Tibial nerve (tissue), 4 donors: ENCODE measurements around the gene CHST5. TPM values are rescaled to one million over a fixed set of nuclear protein-coding genes. Genes with fewer than 3 reads are reported as not detected.

Experiments
- DNase-seq, 2 donors: peaks; one replicate each; pipeline ENCODE4 v3.0.0-alpha.2; 2019; ENCODE audit warnings: low spot score in 2 of 2
- H3K27ac ChIP-seq, 4 donors: fragments of 200-600 bp; sonication (generic) in 3 of 4; one replicate each; pipeline ENCODE4 v1.5.1; 2017 to 2019; ENCODE audit warnings: mild to moderate bottlenecking in 1 of 4
- H3K27me3 ChIP-seq, 2 donors: fragments of 200-600 bp; sonication (generic) in 1 of 2; one replicate each; pipeline versions ENCODE4 v1.5.1 to v1.6.0; 2017 to 2019
- H3K36me3 ChIP-seq, 3 donors: fragments of 200-600 bp; sonication (generic); one replicate each; pipeline ENCODE4 v1.5.1; 2018 to 2019
- H3K4me1 ChIP-seq, 4 donors: fragments of 200-600 bp; sonication (generic) in 3 of 4; one replicate each; pipeline ENCODE4 v1.5.1; 2017 to 2019
- H3K4me3 ChIP-seq, 4 donors: fragments of 200-600 bp; sonication (generic) in 3 of 4; one replicate each; pipeline ENCODE4 v1.5.1; 2017 to 2019; ENCODE audit warnings: mild to moderate bottlenecking in 1 of 4, moderate library complexity in 1 of 4
- H3K9me3 ChIP-seq, 4 donors: fragments of 200-600 bp; sonication (generic) in 3 of 4; one replicate each; pipeline ENCODE4 v1.5.1; 2017 to 2019
- CTCF ChIP-seq, 5 experiments: fragments of 200-600 bp in 3 of 5; fragments of 450-650 bp in 2 of 5; sonication (generic) in 3 of 5; IDR thresholded peaks; one replicate each; pipeline ENCODE4 v1.5.1; 2016 to 2019; ENCODE audit warnings: antibody characterized with exemption in 5 of 5, mild to moderate bottlenecking in 3 of 5, moderate library complexity in 2 of 5
- EP300 ChIP-seq, 2 donors: sonication (generic); formaldehyde crosslinking; IDR thresholded peaks; one replicate each; pipeline ENCODE4 v1.6.1; 2017; ENCODE audit warnings: antibody characterized with exemption in 2 of 2, mild to moderate bottlenecking in 1 of 2
- POLR2A ChIP-seq, 2 donors: fragments of 450-650 bp; IDR thresholded peaks; one replicate each; pipeline ENCODE4 v1.6.1; 2017; ENCODE audit warnings: antibody characterized with exemption in 2 of 2, mild to moderate bottlenecking in 2 of 2, moderate library complexity in 2 of 2
- WGBS, 2 donors: methylation state at CpG; one replicate each; pipeline ENCODE4 v1.1.5; 2018; 5-methylcytosine and 5-hydroxymethylcytosine counted together
- total RNA-seq, 4 donors: library from RNA; depleted of rRNA; stranded (reverse); fragments of >200 nt; gene quantifications; one replicate each; pipeline ENCODE4 v1.1.0, GENCODE V29; 2016

The CHST5 gene
- total RNA-seq, 4 donors from 2014 or later, result 0.30 TPM; not detected in 3

- Histone ChIP-seq H3K27me3 (no peaks in the 10 kb centered on the region), H3K4me1 (peaks cover 0 to 37% (median 0%) of the 10 kb centered on the region in 4 donors), H3K9me3 (no peaks in the 10 kb centered on the region), H3K27ac (no peak overlapping the region), H3K36me3 (peaks cover 0 to 88% (median 24%) of the 10 kb centered on the region in 3 donors), H3K4me3 (no peak overlapping the region)
- TF ChIP-seq CTCF (IDR thresholded peaks at IDR 0.05) (no peak), EP300 (IDR thresholded peaks at IDR 0.05) (no peak), POLR2A (IDR thresholded peaks at IDR 0.05) (no peak)
- WGBS, 2 donors, result 61 to 76% methylated on average over 3 of the region's 3 CpGs
- DNase-seq, result no peak
These were observed 40.5 kb upstream of the CHST5 start for GRCh38 chr16:75576384-75576811.

- Histone ChIP-seq H3K9me3 (no peaks in the 10 kb centered on the region), H3K27me3 (no peaks in the 10 kb centered on the region), H3K36me3 (peaks cover 0 to 93% (median 24%) of the 10 kb centered on the region in 3 donors), H3K4me1 (peaks cover 0 to 42% (median 0%) of the 10 kb centered on the region in 4 donors), H3K27ac (no peak overlapping the region), H3K4me3 (no peak overlapping the region)
- no peak for TF ChIP-seq POLR2A (IDR thresholded peaks at IDR 0.05)
- TF ChIP-seq EP300 (IDR thresholded peaks at IDR 0.05), result no peak
- no peak for TF ChIP-seq CTCF (IDR thresholded peaks at IDR 0.05)
- WGBS, 2 donors, result 35 to 47% methylated on average over 3 of the region's 3 CpGs
- DNase-seq, result no peak
These were observed 40.0 kb upstream of the CHST5 start for GRCh38 chr16:75575958-75576357.

GRCh38 chr16:75573955-75574354, 38.0 kb upstream of the CHST5 start:
- WGBS, 2 donors, result 58 to 64% methylated on average over 5 of the region's 5 CpGs
- TF ChIP-seq EP300 (IDR thresholded peaks at IDR 0.05) (no peak), CTCF (IDR thresholded peaks at IDR 0.05) (no peak), POLR2A (IDR thresholded peaks at IDR 0.05) (no peak)
- Histone ChIP-seq H3K4me3 (no peak overlapping the region), H3K36me3 (peaks cover 0 to 98% (median 16%) of the 10 kb centered on the region in 3 donors), H3K27me3 (no peaks in the 10 kb centered on the region), H3K4me1 (peaks cover 0 to 62% (median 0%) of the 10 kb centered on the region in 4 donors), H3K27ac (no peak overlapping the region), H3K9me3 (no peaks in the 10 kb centered on the region)
- no peak for DNase-seq

GRCh38 chr16:75572864-75573542, 37.1 kb upstream of the CHST5 start:
- DNase-seq, result no peak
- no peak overlapping the region for H3K4me3 ChIP-seq
- H3K4me1 ChIP-seq, result peaks cover 0 to 71% (median under 1%) of the 10 kb centered on the region in 4 donors
- H3K27ac ChIP-seq, result no peak overlapping the region
- WGBS, 2 donors, result 36 to 68% methylated on average over 3 of the region's 3 CpGs
- H3K27me3 ChIP-seq, result no peaks in the 10 kb centered on the region
- peaks cover 0 to 98% (median 10%) of the 10 kb centered on the region in 3 donors for H3K36me3 ChIP-seq
- TF ChIP-seq POLR2A (IDR thresholded peaks at IDR 0.05) (no peak), CTCF (IDR thresholded peaks at IDR 0.05) (no peak), EP300 (IDR thresholded peaks at IDR 0.05) (no peak)
- H3K9me3 ChIP-seq, result no peaks in the 10 kb centered on the region

- Histone ChIP-seq H3K27ac (peak overlapping the region in 2 of 4 donors; percentile 33 to 52), H3K27me3 (no peaks in the 10 kb centered on the region), H3K36me3 (peaks cover 0 to 74% (median 0%) of the 10 kb centered on the region in 3 donors), H3K9me3 (no peaks in the 10 kb centered on the region), H3K4me1 (peaks cover 0 to 78% (median 11%) of the 10 kb centered on the region in 4 donors), H3K4me3 (no peak overlapping the region)
- DNase-seq, result no peak
- TF ChIP-seq EP300 (IDR thresholded peaks at IDR 0.05) (no peak), CTCF (IDR thresholded peaks at IDR 0.05) (no peak), POLR2A (IDR thresholded peaks at IDR 0.05) (no peak)
- 61% methylated on average over 5 of the region's 5 CpGs for WGBS, 2 donors
These were observed 34.6 kb upstream of the CHST5 start for GRCh38 chr16:75570396-75571065.
